ENCODE measurements around the gene RFWD3. TPM values are rescaled to one million over a fixed set of nuclear protein-coding genes. Genes with fewer than 3 reads are reported as not detected.

The RFWD3 gene
- total RNA-seq, 1 donor from 2014 or later, result 29.1 TPM

DNA sequence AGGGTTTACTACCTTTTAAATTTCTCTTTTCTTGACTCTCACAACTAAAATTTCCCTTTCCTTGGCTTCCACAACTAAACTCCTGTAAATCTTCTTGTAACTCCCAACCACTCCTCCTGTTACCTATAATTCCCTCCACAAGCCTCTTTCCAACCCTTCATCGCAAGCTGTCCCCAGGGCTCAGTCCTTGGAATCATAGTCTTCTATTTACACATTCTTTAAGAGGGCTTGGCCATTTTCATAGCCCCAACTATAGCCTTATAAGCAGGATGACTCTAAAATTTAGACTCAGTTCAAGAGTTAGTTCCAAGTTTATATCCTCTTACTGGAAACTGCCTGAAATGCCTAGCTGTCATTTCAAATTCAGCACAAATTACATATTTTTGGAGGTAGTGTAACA lies 83.7 kb downstream of the RFWD3 start:
- DNase-seq (ENCODE audit: low read depth), result no peak
- no peak overlapping the region for H3K4me3 ChIP-seq (ENCODE audit: low read depth, low read length)
- TF ChIP-seq, protein P1, sequence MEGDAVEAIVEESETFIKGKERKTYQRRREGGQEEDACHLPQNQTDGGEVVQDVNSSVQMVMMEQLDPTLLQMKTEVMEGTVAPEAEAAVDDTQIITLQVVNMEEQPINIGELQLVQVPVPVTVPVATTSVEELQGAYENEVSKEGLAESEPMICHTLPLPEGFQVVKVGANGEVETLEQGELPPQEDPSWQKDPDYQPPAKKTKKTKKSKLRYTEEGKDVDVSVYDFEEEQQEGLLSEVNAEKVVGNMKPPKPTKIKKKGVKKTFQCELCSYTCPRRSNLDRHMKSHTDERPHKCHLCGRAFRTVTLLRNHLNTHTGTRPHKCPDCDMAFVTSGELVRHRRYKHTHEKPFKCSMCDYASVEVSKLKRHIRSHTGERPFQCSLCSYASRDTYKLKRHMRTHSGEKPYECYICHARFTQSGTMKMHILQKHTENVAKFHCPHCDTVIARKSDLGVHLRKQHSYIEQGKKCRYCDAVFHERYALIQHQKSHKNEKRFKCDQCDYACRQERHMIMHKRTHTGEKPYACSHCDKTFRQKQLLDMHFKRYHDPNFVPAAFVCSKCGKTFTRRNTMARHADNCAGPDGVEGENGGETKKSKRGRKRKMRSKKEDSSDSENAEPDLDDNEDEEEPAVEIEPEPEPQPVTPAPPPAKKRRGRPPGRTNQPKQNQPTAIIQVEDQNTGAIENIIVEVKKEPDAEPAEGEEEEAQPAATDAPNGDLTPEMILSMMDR (conservative IDR thresholded peaks at IDR 0.05; ENCODE audit: low read depth, low read length), result no peak

GRCh38 chr16:74580833-74581232 lies 85.8 kb downstream of the RFWD3 start:
- H3K4me3 ChIP-seq (ENCODE audit: low read depth, low read length), result no peak overlapping the region
- DNase-seq (ENCODE audit: low read depth), result no peak
- TF ChIP-seq, protein P1 (conservative IDR thresholded peaks at IDR 0.05; ENCODE audit: low read depth, low read length), result no peak

DNA sequence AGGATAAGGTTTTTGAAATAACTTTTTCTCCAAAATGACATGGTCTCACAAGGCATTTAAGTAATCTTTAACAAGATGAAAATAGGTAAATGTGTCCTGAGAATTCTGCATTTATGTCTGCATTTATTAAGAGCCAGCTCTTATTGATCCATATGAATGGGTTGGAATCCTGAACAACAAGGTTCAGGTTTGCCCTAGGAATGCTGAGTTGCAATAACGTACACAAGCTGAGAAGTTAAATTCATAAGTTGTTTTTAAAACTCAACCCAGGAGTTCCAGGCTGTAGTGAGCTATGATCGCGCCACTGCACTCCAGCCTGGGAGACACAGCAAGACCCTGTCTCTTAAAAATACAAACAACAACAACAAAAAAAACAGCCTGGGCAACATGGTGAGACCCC lies 87.8 kb downstream of the RFWD3 start:
- no peak for DNase-seq (ENCODE audit: low read depth)

DNA sequence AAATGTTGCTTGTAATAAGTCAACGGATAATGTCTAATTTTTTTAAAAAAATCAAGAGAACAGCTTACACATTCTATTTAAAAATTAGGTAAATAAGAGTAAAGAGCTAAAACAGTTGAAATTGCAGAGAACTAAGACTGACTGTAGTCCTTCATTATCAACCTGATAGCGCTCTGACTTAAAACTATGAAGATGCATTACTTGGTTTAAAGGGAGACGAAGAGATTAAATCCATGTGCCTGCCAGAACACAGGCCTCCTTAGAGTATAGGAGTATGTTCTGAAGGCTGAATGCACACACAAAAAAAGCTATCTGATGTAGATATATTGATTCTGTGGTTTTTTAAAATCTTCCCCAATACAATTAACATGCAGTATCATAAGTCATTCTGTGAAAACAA lies 88.2 kb downstream of the RFWD3 start:
- H3K4me3 ChIP-seq (ENCODE audit: low read depth, low read length), result no peak overlapping the region
- TF ChIP-seq, protein P1 (conservative IDR thresholded peaks at IDR 0.05; ENCODE audit: low read depth, low read length), result no peak

More for the DNA sequence above, 87.8 kb downstream of the RFWD3 start:
- no peak overlapping the region for H3K4me3 ChIP-seq (ENCODE audit: low read depth, low read length)
- TF ChIP-seq, protein P1 (conservative IDR thresholded peaks at IDR 0.05; ENCODE audit: low read depth, low read length), result no peak

GRCh38 chr16:74577882-74578366 lies 88.8 kb downstream of the RFWD3 start:
- TF ChIP-seq, protein P1 (conservative IDR thresholded peaks at IDR 0.05; ENCODE audit: low read depth, low read length), result no peak
- no peak for DNase-seq (ENCODE audit: low read depth)
- H3K4me3 ChIP-seq (ENCODE audit: low read depth, low read length), result no peak overlapping the region

More for the DNA sequence above, 88.2 kb downstream of the RFWD3 start:
- no peak for DNase-seq (ENCODE audit: low read depth)

- TF ChIP-seq, protein P1 (conservative IDR thresholded peaks at IDR 0.05; ENCODE audit: low read depth, low read length), result no peak
- DNase-seq (ENCODE audit: low read depth), result no peak
Observed at GRCh38 chr16:74575807-74576643, 90.7 kb downstream of the RFWD3 start.

More at GRCh38 chr16:74575807-74576643, 90.7 kb downstream of the RFWD3 start:
- no peak overlapping the region for H3K4me3 ChIP-seq (ENCODE audit: low read depth, low read length)
